Right renal pelvis (tissue), 4 donors: ENCODE measurements around the gene ILF2. TPM values are rescaled to one million over a fixed set of nuclear protein-coding genes. Genes with fewer than 3 reads are reported as not detected.
"Not testable (repeated sequence)": the region's sequence is repeated elsewhere in the genome, so short reads cannot be mapped to it uniquely, and the experiment has no call there.

Source experiments
- DNase-seq, 4 donors: peaks; one replicate each; pipeline ENCODE4 v3.0.0-alpha.2; 2013; ENCODE audit warnings: low read depth in 4 of 4, low spot score in 3 of 4, missing footprints in 1 of 4
- polyA plus RNA-seq, 4 donors: library from polyadenylated mRNA; unstranded; fragments of 120-200 nt; gene quantifications; one replicate each; pipeline ENCODE4 v1.2.1, GENCODE V29; 2013; ENCODE audit not compliant: insufficient read length in 4 of 4

The ILF2 gene
- polyA plus RNA-seq, 4 donors: 274 to 311 (median 287) TPM

- DNase-seq: no peak
Measured at GRCh38 chr1:153680120-153680403, 9.3 kb upstream of the ILF2 start.

GRCh38 chr1:153679337-153680119 lies 8.7 kb upstream of the ILF2 start:
- DNase-seq: no peak

DNA sequence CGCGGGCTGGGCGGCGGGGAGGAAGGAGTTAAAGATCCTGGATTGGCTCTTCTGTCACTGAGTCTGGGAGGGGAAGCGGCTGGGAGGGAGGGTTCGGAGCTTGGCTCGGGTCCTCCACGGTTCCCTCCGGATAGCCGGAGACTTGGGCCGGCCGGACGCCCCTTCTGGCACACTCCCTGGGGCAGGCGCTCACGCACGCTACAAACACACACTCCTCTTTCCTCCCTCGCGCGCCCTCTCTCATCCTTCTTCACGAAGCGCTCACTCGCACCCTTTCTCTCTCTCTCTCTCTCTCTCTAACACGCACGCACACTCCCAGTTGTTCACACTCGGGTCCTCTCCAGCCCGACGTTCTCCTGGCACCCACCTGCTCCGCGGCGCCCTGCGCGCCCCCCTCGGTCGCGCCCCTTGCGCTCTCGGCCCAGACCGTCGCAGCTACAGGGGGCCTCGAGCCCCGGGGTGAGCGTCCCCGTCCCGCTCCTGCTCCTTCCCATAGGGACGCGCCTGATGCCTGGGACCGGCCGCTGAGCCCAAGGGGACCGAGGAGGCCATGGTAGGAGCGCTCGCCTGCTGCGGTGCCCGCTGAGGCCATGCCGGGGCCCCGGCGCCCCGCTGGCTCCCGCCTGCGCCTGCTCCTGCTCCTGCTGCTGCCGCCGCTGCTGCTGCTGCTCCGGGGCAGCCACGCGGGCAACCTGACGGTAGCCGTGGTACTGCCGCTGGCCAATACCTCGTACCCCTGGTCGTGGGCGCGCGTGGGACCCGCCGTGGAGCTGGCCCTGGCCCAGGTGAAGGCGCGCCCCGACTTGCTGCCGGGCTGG lies 7.9 kb upstream of the ILF2 start, which contains the start of gene NPR1:
Gene NPR1, plus strand, starts transcription at position 170 of the 818 bp plus-strand sequence. Its CDS starts 421 bp downstream, at position 591.
- DNase-seq: no peak

DNA sequence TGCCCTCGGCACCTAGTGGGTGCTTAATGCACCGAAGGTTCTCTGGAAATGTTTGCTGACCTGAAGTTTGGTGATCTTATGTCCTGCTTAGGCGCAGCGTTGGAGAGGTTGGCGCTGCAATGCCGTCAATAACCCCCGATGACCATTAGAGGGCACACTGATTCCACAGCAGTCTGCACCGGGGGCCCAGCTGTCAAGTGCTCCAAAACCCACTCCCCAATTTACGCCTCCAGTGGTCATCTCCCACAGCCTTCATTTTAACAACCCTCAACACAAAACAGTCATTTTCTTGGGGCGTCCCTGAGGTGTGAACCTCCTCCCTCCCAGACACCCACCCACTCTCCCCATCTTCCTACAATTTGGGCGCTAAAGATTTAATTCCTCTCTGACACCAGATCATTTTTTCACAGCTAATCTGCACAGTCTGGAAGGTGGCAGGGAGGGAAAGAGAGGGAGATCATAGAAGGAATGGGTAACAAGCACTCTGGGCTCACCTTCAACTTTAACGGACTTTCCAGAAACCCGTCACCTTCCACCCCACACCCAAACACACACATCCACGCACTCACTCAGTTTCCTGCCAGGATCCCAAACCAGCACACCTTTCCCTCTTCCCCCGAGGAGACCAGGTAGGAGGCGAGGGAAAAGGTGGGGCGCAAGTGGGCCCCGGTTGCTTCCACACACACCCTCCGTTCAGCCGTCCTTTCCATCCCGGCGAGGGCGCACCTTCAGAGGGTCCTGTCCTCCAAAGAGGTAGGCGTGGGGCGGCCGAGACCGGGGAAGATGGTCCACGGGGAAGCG lies 7.1 kb upstream of the ILF2 start:
- no peak for DNase-seq

- DNase-seq: no peak
Measured at GRCh38 chr1:153673511-153673910, 2.7 kb upstream of the ILF2 start.

- not testable (repeated sequence) for DNase-seq
Measured at GRCh38 chr1:153671628-153672353, 998 bp upstream of the ILF2 start.

- DNase-seq: no peak
Measured at GRCh38 chr1:153670257-153670858, 435 bp downstream of the ILF2 start.

DNA sequence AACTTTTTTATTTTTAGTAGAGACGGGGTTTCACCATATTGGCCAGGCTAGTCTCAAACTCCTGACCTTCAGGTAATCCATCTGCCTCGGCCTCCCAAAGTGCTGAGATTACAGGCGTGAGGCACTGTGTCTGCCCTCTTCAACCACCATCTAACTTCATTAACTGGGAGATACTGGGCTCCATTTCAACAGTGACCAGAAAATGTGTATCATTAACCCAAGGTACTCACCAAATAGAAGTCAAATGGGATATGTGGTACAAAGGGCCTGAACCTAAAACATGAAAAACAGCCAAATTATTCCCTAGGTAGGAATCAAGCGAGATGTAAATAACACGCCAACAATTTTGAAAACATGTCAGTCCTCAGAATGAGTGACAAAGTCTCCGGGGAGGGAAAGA lies 1.2 kb downstream of the ILF2 start:
- DNase-seq: no peak

GRCh38 chr1:153668672-153669071 lies 2.1 kb downstream of the ILF2 start:
- DNase-seq: not testable (repeated sequence)

DNA sequence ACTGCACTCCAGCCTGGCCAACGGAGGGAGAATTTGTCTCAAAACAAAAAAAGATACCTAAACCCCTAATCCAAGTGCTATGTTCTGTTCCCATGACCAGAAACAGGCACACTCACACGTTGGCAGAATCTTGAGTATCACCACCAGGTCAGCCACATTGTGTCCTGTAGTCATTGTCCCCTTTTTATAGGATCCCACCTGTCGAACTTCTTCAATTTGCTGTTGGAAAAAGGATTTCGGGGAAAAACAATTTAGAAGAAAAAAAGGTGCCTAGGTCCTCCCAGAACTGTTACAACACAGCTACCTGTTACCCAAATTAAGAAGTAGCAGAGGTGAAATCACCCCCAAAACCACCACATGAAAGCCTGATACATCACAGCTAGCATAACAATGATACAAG lies 3.4 kb downstream of the ILF2 start:
- no peak for DNase-seq

- no peak for DNase-seq
Measured at GRCh38 chr1:153663211-153663610, 7.6 kb downstream of the ILF2 start.

GRCh38 chr1:153662269-153662668 lies 8.5 kb downstream of the ILF2 start:
- no peak for DNase-seq

DNA sequence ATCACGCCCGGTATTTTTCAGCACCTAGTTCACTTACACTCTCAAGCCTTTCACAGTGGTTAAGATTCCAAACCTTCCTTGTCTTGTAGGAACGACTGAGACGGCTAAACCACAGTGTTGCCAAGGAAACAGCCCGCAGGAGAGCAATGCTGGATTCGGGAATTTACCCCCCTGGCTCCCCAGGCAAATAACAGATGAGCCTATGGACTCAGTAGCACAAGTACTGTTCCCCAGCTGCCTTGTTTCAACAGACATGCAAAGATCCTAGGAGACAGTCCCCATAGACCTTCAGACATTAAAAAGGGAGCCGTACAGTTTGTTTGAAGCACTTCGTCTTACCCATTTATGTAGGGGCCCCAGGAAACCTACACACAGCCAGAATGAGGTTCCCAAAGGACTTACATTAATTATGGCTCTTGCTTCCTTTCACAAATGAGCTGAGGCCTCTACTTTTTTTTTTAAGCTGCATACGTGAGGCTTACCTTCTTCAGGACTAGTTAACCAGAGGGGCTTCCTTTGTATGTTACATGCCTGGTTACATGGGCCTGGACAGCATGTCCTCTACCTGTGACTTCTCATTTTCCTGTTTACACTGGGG lies 9.6 kb downstream of the ILF2 start:
- DNase-seq: no peak

DNA sequence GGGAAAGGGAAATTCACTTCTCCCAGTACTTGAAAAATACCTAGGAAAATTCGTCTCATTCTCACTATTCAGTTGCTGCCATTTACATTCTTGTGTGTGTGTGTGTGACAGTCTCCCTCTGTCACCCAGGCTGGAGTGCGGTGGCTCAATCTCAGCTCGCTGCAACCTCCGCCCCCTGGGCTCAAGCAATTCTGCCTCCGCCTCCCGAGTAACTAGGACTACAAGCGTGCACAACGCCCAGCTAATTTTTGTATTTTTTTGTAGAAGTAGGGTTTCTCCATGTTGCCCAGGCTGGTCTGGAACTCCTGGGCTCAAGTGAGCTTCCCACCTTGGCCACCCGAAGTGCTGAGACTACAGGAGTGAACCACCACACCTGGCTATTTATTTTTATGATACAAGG lies 11.1 kb downstream of the ILF2 start:
- DNase-seq: no peak

- no peak for DNase-seq
Measured at GRCh38 chr1:153659175-153659534, 11.6 kb downstream of the ILF2 start.

DNA sequence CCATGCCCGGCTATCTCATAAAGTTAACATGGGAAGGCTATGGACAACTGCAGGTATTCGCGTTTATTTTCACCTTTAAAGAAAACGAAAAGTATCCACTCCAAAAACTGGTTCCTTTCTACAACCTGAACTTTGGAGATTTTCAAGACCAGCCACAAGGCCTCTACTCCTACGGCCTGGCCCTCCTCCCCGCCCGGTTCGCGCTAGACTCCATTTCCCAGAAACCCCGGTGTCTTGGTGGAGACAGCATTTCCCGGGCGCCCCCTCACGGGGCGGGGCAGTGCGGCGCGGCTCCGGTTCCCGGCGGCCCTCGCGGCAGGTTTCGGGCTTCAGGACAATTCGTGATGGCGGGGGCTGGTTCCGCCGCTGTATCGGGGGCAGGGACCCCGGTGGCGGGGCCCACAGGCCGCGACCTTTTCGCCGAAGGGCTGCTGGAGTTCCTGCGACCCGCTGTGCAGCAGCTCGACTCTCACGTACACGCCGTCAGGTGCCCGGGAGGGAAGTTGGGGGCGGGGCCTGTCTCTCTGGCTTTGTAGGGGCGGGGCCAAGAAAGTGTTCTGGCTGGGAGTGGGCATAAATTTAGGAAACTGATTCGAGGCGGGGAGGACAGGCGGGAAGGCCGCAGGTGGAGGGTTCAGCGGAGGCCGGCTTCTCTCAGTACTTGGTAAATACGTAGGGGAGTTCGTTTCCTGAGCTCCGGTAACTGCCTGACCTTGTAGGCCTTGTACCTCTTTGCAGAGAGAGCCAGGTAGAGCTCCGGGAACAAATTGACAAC lies 12.2 kb downstream of the ILF2 start, which contains the start of gene SNAPIN:
Gene SNAPIN, plus strand, starts transcription at position 304 of the 775 bp plus-strand sequence. Its CDS starts 41 bp downstream, at position 345.
- DNase-seq: peak in 3 of 4 donors; percentile 82 to 86 (median 82)

DNA sequence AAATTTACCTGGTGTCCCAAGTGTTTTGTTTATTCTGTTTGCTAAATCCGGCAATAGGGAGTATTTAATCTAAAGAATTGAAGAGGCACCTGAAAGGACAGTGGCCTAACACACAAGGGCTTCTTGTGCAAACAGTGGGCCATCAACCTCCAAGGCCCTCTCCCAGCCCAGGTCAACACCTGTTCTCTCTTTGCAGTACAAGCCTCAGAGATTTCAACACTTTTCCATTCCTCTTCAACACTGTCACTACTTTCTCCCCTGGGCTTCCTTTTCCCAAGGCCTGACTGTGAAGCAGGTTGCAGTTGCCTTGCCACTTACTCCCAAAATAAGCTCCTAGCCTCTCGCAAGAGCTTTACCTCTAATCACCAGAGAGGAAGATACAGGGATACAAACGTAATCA lies 15.5 kb downstream of the ILF2 start:
- DNase-seq: no peak

- DNase-seq: no peak
Measured at GRCh38 chr1:153652805-153653500, 17.8 kb downstream of the ILF2 start.
